GM21390 (cell line): Measurements from ENCODE around the gene CTSG.
"Not testable (repeated sequence)": the region's sequence is repeated elsewhere in the genome, so short reads cannot be mapped to it uniquely, and the experiment has no call there.

Source experiments
- ATAC-seq: cut with Tn5 transposase; IDR thresholded peaks from one replicate; pipeline ENCODE4 v1.9.1; 2021; ENCODE audit not compliant: unreplicated experiment

CTSG gene

GRCh38 chr14:24576182-24576581 lies at the start of gene CTSG:
Gene CTSG (minus strand): TSS chr14:24576250. CDS start chr14:24576223, 27 bp downstream.
- ATAC-seq = no peak

- no peak for ATAC-seq
These were observed 37.7 kb upstream of the CTSG start for GRCh38 chr14:24613747-24614146.

- no peak for ATAC-seq
These were observed 37.2 kb upstream of the CTSG start for GRCh38 chr14:24613241-24613640.

- ATAC-seq = no peak
These were observed 36.1 kb upstream of the CTSG start for GRCh38 chr14:24612196-24612595.

- peak; percentile 55 for ATAC-seq
These were observed 33.8 kb upstream of the CTSG start, which contains the start of gene GZMH for GRCh38 chr14:24609655-24610344. Gene GZMH (minus strand): TSS chr14:24609685. CDS start chr14:24609613, 72 bp downstream.

- ATAC-seq = no peak
These were observed 31.8 kb upstream of the CTSG start for GRCh38 chr14:24607635-24608514.

GRCh38 chr14:24607081-24607480 lies 31.0 kb upstream of the CTSG start:
- ATAC-seq = no peak

GRCh38 chr14:24606297-24606696 lies 30.2 kb upstream of the CTSG start:
- no peak for ATAC-seq

GRCh38 chr14:24605435-24606190 lies 29.6 kb upstream of the CTSG start:
- peak; percentile 78 for ATAC-seq

GRCh38 chr14:24597403-24597802 lies 21.4 kb upstream of the CTSG start:
- ATAC-seq = no peak

- ATAC-seq = no peak
These were observed 19.2 kb upstream of the CTSG start for GRCh38 chr14:24595073-24595808.

- ATAC-seq = not testable (repeated sequence)
These were observed 15.0 kb upstream of the CTSG start for GRCh38 chr14:24591004-24591403.

GRCh38 chr14:24584402-24584801 lies 8.4 kb upstream of the CTSG start:
- ATAC-seq = not testable (repeated sequence)

- no peak for ATAC-seq
These were observed 2.5 kb upstream of the CTSG start for GRCh38 chr14:24578558-24578957.

GRCh38 chr14:24576771-24577170 lies 721 bp upstream of the CTSG start:
- no peak for ATAC-seq

- no peak for ATAC-seq
These were observed 1.8 kb downstream of the CTSG start for GRCh38 chr14:24574206-24574774.

- ATAC-seq = no peak
These were observed 9.7 kb downstream of the CTSG start for GRCh38 chr14:24566318-24566717.

GRCh38 chr14:24565766-24566165 lies 10.3 kb downstream of the CTSG start:
- no peak for ATAC-seq

- ATAC-seq = no peak
These were observed 12.5 kb downstream of the CTSG start for GRCh38 chr14:24563505-24563904.

GRCh38 chr14:24556756-24557155 lies 19.3 kb downstream of the CTSG start:
- ATAC-seq = no peak
